Measurements from ENCODE around the gene PHLPP1. TPM values are rescaled to one million over a fixed set of nuclear protein-coding genes. Genes with fewer than 3 reads are reported as not detected.

Gene PHLPP1
- total and polyA plus RNA-seq, 9 of the 15 experiments (the other 6 are each of a cell fraction or from before 2014, with no cell fraction given): 0.56 to 9.0 (median 4.5) TPM

DNA sequence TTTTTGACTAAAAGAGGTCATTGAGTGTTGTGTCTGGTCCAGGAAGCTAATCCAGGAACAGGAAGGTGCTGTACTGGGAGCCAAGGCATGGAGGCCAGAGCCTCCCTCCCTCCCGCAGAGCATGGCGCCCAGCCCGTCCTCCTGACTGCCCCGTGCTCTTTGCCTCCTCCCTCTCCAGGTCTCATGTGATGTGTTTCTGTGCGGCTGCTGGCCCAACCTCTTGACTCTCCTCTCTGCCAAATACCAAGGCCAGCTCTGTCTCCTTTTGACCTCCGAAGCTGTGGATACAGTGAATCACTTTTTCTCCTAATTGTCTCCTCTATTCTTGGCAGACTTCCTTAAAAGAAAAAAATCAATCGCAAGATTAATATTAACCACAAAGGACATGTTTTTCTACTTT lies 284.1 kb downstream of the PHLPP1 start:
- no peaks in the 10 kb centered on the region for H3K79me2 ChIP-seq (ENCODE audit: control insufficient read depth, insufficient read depth, low read length)
- no peak overlapping the region for H3K9ac ChIP-seq (ENCODE audit: insufficient read depth in 1 of 2, low read depth in 2 of 2, low read length in 2 of 2)
- H3K4me2 ChIP-seq (ENCODE audit: insufficient read depth, low read length): no peak overlapping the region
- no peak for DNase-seq (ENCODE audit: extremely low read depth in 1 of 4, low spot score in 3 of 4)
- no peak overlapping the region for H2AFZ ChIP-seq (ENCODE audit: low read depth, low read length)
- ChIA-PET POLR2A (no interaction called here), CTCF (ENCODE audit: low intra/inter-chr PET ratio) (no interaction called here)
- BruUV-seq (replicated peaks): no TSS peak
- no peaks in the 10 kb centered on the region for H4K20me1 ChIP-seq (replicated peaks; ENCODE audit: control insufficient read depth, insufficient read depth, low read length)
- H3K4me3 ChIP-seq: no peak overlapping the region
- H3K4me1 ChIP-seq (replicated peaks in 1 of 2; ENCODE audit: control insufficient read depth in 2 of 2, insufficient read depth in 2 of 2, low read length in 2 of 2): peaks cover 0 to 4% of the 10 kb centered on the region in 2 experiments; a peak in 2 of 5 replicates
- no peaks in the 10 kb centered on the region for H3K9me1 ChIP-seq (ENCODE audit: control insufficient read depth, insufficient read depth, low read length)
- 20% methylated on average over 7 of the region's 7 CpGs for WGBS (ENCODE audit: insufficient coverage, low coverage, missing lambda C conversion rate)
- H3K27ac ChIP-seq (ENCODE audit: extremely low read depth, low read depth, low read length): no peak overlapping the region
- no peaks in the 10 kb centered on the region for H3K27me3 ChIP-seq (ENCODE audit: control insufficient read depth in 2 of 2, insufficient read depth in 2 of 2, low read length in 2 of 2)
- no peaks in the 10 kb centered on the region for H3K9me3 ChIP-seq (replicated peaks; ENCODE audit: control insufficient read depth, insufficient read depth, low read depth, low read length)
- in situ Hi-C loops (cut with MboI): loop anchor here (25.0 kb wide), 1 partner anchor 812 kb away; the partner anchor contains the start of genes PIGN and RELCH
- ATAC-seq: peak; percentile 55
- FAIRE-seq: no peak
- TF ChIP-seq ZNF263 (CRISPR knock-in tag; IDR thresholded peaks at IDR 0.05; ENCODE audit: borderline replicate concordance): 0 out of 2 replicates have a peak, but pooled peaks have one; percentile 21
- no peak for TF ChIP-seq HCFC1 (IDR thresholded peaks at IDR 0.05; ENCODE audit: low read depth, low read length)
- TF ChIP-seq, protein P1, sequence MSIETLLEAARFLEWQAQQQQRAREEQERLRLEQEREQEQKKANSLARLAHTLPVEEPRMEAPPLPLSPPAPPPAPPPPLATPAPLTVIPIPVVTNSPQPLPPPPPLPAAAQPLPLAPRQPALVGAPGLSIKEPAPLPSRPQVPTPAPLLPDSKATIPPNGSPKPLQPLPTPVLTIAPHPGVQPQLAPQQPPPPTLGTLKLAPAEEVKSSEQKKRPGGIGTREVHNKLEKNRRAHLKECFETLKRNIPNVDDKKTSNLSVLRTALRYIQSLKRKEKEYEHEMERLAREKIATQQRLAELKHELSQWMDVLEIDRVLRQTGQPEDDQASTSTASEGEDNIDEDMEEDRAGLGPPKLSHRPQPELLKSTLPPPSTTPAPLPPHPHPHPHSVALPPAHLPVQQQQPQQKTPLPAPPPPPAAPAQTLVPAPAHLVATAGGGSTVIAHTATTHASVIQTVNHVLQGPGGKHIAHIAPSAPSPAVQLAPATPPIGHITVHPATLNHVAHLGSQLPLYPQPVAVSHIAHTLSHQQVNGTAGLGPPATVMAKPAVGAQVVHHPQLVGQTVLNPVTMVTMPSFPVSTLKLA (conservative IDR thresholded peaks at IDR 0.05): no peak
- no peak for TF ChIP-seq THRAP3 (IDR thresholded peaks at IDR 0.05; ENCODE audit: borderline replicate concordance)
- TF ChIP-seq ERF (CRISPR knock-in tag; IDR thresholded peaks at IDR 0.05): no peak
- no peak for TF ChIP-seq ZNF175 (CRISPR knock-in tag; IDR thresholded peaks at IDR 0.05; ENCODE audit: low read depth)
- intact Hi-C loops (cut with micrococcal nuclease): no loop called here
- no peaks in the 10 kb centered on the region for H3K36me3 ChIP-seq (ENCODE audit: control insufficient read depth, insufficient read depth, low read length)
